H9 (cell line): Measurements from ENCODE around the gene PLEKHA5. TPM values are rescaled to one million over a fixed set of nuclear protein-coding genes. Genes with fewer than 3 reads are reported as not detected.

Experiments used
- DNase-seq: peaks from one replicate; pipeline ENCODE4 v3.0.0-alpha.2; 2017
- H2AFZ ChIP-seq: one replicate; pipeline ENCODE4 v1.6.1; 2013; ENCODE audit warnings: mild to moderate bottlenecking, low read length, control low read depth, moderate library complexity
- H2AK5ac ChIP-seq: 2 replicates; pipeline ENCODE4 v1.6.1; 2013; ENCODE audit warnings: low read length, control low read depth, mixed read lengths; ENCODE audit not compliant: insufficient read length
- H2BK120ac ChIP-seq: one replicate; pipeline ENCODE4 v1.6.1; 2013; ENCODE audit warnings: low read depth, mild to moderate bottlenecking, low read length, control low read depth, inconsistent platforms; ENCODE audit not compliant: poor library complexity, severe bottlenecking
- H2BK12ac ChIP-seq: 2 replicates; pipeline ENCODE4 v1.6.1; 2013; ENCODE audit warnings: low read length, control low read depth, mixed read lengths, low read depth; ENCODE audit not compliant: insufficient read length
- H2BK15ac ChIP-seq: 2 replicates; pipeline ENCODE4 v1.6.1; 2013; ENCODE audit warnings: low read depth, low read length, control low read depth
- H2BK20ac ChIP-seq: one replicate; pipeline ENCODE4 v1.6.1; 2013; ENCODE audit warnings: low read depth, mild to moderate bottlenecking, low read length, control low read depth, inconsistent platforms; ENCODE audit not compliant: poor library complexity, severe bottlenecking
- H2BK5ac ChIP-seq: 2 replicates; pipeline ENCODE4 v1.6.1; 2013; ENCODE audit warnings: low read length, control low read depth, mixed read lengths; ENCODE audit not compliant: insufficient read length
- H3K14ac ChIP-seq: 2 replicates; pipeline ENCODE4 v1.6.1; 2013; ENCODE audit warnings: low read length, control low read depth; ENCODE audit not compliant: insufficient read depth
- H3K18ac ChIP-seq: 2 replicates; pipeline ENCODE4 v1.6.1; 2013; ENCODE audit warnings: low read depth, mild to moderate bottlenecking, mixed read lengths, low read length, control low read depth; ENCODE audit not compliant: insufficient read length
- H3K23ac ChIP-seq: 2 replicates; pipeline ENCODE4 v1.6.1; 2013; ENCODE audit warnings: low read length, control low read depth, mixed read lengths, low read depth; ENCODE audit not compliant: insufficient read length
- H3K23me2 ChIP-seq: 2 replicates; pipeline ENCODE4 v1.6.1; 2013; ENCODE audit warnings: low read depth, mild to moderate bottlenecking, mixed read lengths, low read length, control low read depth; ENCODE audit not compliant: insufficient read length, poor library complexity, severe bottlenecking
- H3K27ac ChIP-seq: 2 replicates; pipeline ENCODE4 v1.5.1; 2013; ENCODE audit warnings: low read length, control low read depth, mixed read lengths, low read depth; ENCODE audit not compliant: insufficient read length
- H3K27me3 ChIP-seq: 2 replicates; pipeline ENCODE4 v1.6.1; 2013; ENCODE audit warnings: low read length, control low read depth, inconsistent platforms; ENCODE audit not compliant: insufficient read depth
- H3K4ac ChIP-seq: 2 replicates; pipeline ENCODE4 v1.6.1; 2013; ENCODE audit warnings: low read depth, mild to moderate bottlenecking, control low read depth, inconsistent platforms, low read length, moderate library complexity
- H3K4me1 ChIP-seq: 2 replicates; pipeline ENCODE4 v1.6.1; 2013; ENCODE audit warnings: low read length, control low read depth, inconsistent platforms; ENCODE audit not compliant: insufficient read depth
- H3K4me2 ChIP-seq: 2 replicates; pipeline ENCODE4 v1.6.1; 2013; ENCODE audit warnings: low read length, control low read depth, mixed read lengths; ENCODE audit not compliant: insufficient read length, insufficient read depth
- H3K56ac ChIP-seq: 2 replicates; pipeline ENCODE4 v1.6.1; 2013; ENCODE audit warnings: low read depth, mild to moderate bottlenecking, mixed read lengths, low read length, control low read depth; ENCODE audit not compliant: insufficient read length
- H3K79me1 ChIP-seq: 2 replicates; pipeline ENCODE4 v1.6.1; 2013; ENCODE audit warnings: low read depth, mild to moderate bottlenecking, moderate library complexity, low read length, control low read depth, inconsistent platforms; ENCODE audit not compliant: insufficient read depth, poor library complexity, severe bottlenecking
- H3K79me2 ChIP-seq: 2 replicates; pipeline ENCODE4 v1.6.1; 2013; ENCODE audit warnings: low read length, control low read depth, inconsistent platforms; ENCODE audit not compliant: insufficient read depth
- H3K9ac ChIP-seq: 2 replicates; pipeline ENCODE4 v1.6.1; 2013; ENCODE audit warnings: low read length, control low read depth, mixed read lengths; ENCODE audit not compliant: insufficient read length; ENCODE audit errors: extremely low read depth
- H3K9me3 ChIP-seq: one replicate; pipeline ENCODE4 v1.6.1; 2013; ENCODE audit warnings: low read depth, low read length, inconsistent platforms; ENCODE audit not compliant: control insufficient read depth
- H3T11ph ChIP-seq: one replicate; pipeline ENCODE4 v1.6.1; 2013; ENCODE audit warnings: mild to moderate bottlenecking, low read length, control low read depth, inconsistent platforms
- H4K20me1 ChIP-seq: one replicate; pipeline ENCODE4 v1.6.1; 2013; ENCODE audit not compliant: control insufficient read depth, insufficient read length, insufficient read depth
- H4K5ac ChIP-seq: 2 replicates; pipeline ENCODE4 v1.6.1; 2013; ENCODE audit warnings: low read depth, mild to moderate bottlenecking, mixed read lengths, low read length, control low read depth; ENCODE audit not compliant: insufficient read length
- H4K8ac ChIP-seq: replicated peaks from 2 replicates; pipeline ENCODE4 v1.6.1; 2013; ENCODE audit warnings: low read length, control low read depth, mixed read lengths, low read depth; ENCODE audit not compliant: insufficient read length
- H4K91ac ChIP-seq: 2 replicates; pipeline ENCODE4 v1.6.1; 2013; ENCODE audit warnings: low read depth, mild to moderate bottlenecking, moderate library complexity, mixed read lengths, low read length, control low read depth; ENCODE audit not compliant: insufficient read length
- H3K27ac Mint-ChIP-seq, 3 experiments: 2 replicates in 2 of 3; 3 replicates in 1 of 3; pipeline ENCODE4 v1.8.0; 2020 to 2021; ENCODE audit warnings: mixed read lengths in 3 of 3, mild to moderate bottlenecking in 1 of 3, moderate library complexity in 1 of 3
- H3K27me3 Mint-ChIP-seq: 2 replicates; pipeline ENCODE4 v1.8.0; 2021; ENCODE audit warnings: low read depth, mild to moderate bottlenecking, moderate library complexity, mixed read lengths
- H3K36me3 Mint-ChIP-seq, 3 experiments: 2 replicates in 2 of 3; 3 replicates in 1 of 3; pipeline ENCODE4 v1.8.0; 2020 to 2021; ENCODE audit warnings: low read depth in 3 of 3, mixed read lengths in 3 of 3; ENCODE audit not compliant: insufficient read depth in 1 of 3
- H3K4me1 Mint-ChIP-seq, 2 experiments: 2 replicates each; pipeline ENCODE4 v1.8.0; 2020; ENCODE audit warnings: mixed read lengths in 2 of 2
- H3K4me3 Mint-ChIP-seq, 2 experiments: 2 replicates in 1 of 2; 3 replicates in 1 of 2; pipeline ENCODE4 v1.8.0; 2020 to 2021; ENCODE audit warnings: mild to moderate bottlenecking in 2 of 2, mixed read lengths in 2 of 2, moderate library complexity in 1 of 2
- H3K9me3 Mint-ChIP-seq, 2 experiments: 2 replicates in 1 of 2; 3 replicates in 1 of 2; pipeline ENCODE4 v1.8.0; 2020; ENCODE audit warnings: mild to moderate bottlenecking in 2 of 2, mixed read lengths in 2 of 2, moderate library complexity in 1 of 2
- WGBS: extraction: QIAGEN DNeasy Blood & Tissue Kit; methylation state at CpG from one replicate; pipeline ENCODE4 v1.1.7; 2013; ENCODE audit warnings: missing lambda C conversion rate, low lambda C conversion rate, mixed read lengths; ENCODE audit not compliant: insufficient read length; ENCODE audit errors: extremely low coverage; 5-methylcytosine and 5-hydroxymethylcytosine counted together
- total RNA-seq: library from RNA; stranded (reverse); gene quantifications from 2 replicates; pipeline ENCODE4 v1.2.1, GENCODE V29; 2021
- TF ChIP-seq, protein P1 (sequence below): fragments of 200-600 bp; sonication (generic); conservative IDR thresholded peaks from 3 replicates; pipeline ENCODE4 v1.8.0; 2021; ENCODE audit warnings: antibody characterized with exemption, mild to moderate bottlenecking

The PLEKHA5 gene
- total RNA-seq, 1 experiment from 2014 or later: 86.7 TPM

DNA sequence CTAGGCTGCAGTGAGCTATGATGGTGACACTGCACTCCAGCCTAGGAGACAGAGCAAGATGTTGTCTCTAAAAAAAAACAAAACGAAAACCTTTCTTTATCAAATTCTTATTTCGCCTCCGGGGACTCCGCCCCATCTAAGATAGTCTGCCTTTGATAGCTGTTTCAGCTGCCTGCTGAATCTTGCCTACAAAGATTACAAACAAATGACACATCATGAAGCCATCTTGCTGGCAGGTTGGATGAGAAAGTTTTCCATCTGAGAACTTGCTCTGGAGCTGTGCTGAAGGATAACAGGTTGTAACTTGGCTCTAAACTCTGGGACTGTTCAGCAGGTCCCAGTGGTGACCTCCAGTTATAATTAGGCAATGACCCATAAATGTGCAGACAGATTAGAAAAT lies 268.0 kb downstream of the PLEKHA5 start:
- no CpG with 5 or more reads among the region's 4 CpGs for WGBS
- Histone ChIP-seq H3K79me1 (no peaks in the 10 kb centered on the region), H2BK120ac (no peak overlapping the region), H3K79me2 (no peaks in the 10 kb centered on the region), H3K18ac (no peak overlapping the region), H3K4me2 (no peak overlapping the region), H3K27ac (no peak overlapping the region), H3K9me3 (no peaks in the 10 kb centered on the region), H3K27me3 (no peaks in the 10 kb centered on the region; the same call in 1 of the 2 replicates), H4K5ac (no peak overlapping the region), H3K4ac (no peak overlapping the region), H4K8ac (no peak overlapping the region), H3K9ac (no peak overlapping the region), H2BK5ac (no peak overlapping the region), H3K23me2 (no peaks in the 10 kb centered on the region), H3K14ac (no peak overlapping the region), H3T11ph (no peak overlapping the region), H3K56ac (no peak overlapping the region), H2AFZ (no peak overlapping the region), H2AK5ac (no peak overlapping the region), H3K23ac (no peak overlapping the region), H3K4me1 (no peaks in the 10 kb centered on the region), H4K20me1 (no peaks in the 10 kb centered on the region), H2BK20ac (no peak overlapping the region), H4K91ac (no peak overlapping the region), H2BK12ac (no peak overlapping the region), H2BK15ac (no peak overlapping the region)
- peaks cover 0 to 5% (median 0%) of the 10 kb centered on the region in 3 experiments; a peak in 2 of 7 replicates for H3K36me3 Mint-ChIP-seq
- H3K4me3 Mint-ChIP-seq: no peak overlapping the region
- peak overlapping the region in 1 of 3 experiments; percentile 44; a peak in 1 of 7 replicates for H3K27ac Mint-ChIP-seq
- H3K4me1 Mint-ChIP-seq: peaks cover 6 to 10% of the 10 kb centered on the region in 2 experiments
- no peak for DNase-seq
- TF ChIP-seq, protein P1, sequence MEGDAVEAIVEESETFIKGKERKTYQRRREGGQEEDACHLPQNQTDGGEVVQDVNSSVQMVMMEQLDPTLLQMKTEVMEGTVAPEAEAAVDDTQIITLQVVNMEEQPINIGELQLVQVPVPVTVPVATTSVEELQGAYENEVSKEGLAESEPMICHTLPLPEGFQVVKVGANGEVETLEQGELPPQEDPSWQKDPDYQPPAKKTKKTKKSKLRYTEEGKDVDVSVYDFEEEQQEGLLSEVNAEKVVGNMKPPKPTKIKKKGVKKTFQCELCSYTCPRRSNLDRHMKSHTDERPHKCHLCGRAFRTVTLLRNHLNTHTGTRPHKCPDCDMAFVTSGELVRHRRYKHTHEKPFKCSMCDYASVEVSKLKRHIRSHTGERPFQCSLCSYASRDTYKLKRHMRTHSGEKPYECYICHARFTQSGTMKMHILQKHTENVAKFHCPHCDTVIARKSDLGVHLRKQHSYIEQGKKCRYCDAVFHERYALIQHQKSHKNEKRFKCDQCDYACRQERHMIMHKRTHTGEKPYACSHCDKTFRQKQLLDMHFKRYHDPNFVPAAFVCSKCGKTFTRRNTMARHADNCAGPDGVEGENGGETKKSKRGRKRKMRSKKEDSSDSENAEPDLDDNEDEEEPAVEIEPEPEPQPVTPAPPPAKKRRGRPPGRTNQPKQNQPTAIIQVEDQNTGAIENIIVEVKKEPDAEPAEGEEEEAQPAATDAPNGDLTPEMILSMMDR: no peak
- H3K27me3 Mint-ChIP-seq: no peaks in the 10 kb centered on the region
- no peaks in the 10 kb centered on the region for H3K9me3 Mint-ChIP-seq
